Stimulated activated naive CD8-positive, alpha-beta T cell treated with anti-CD3 and anti-CD28 coated beads, Interleukin-15, amount 100 ng/mL, for 72 hours (primary cell): Measurements from ENCODE around the gene ST8SIA3.

Experiments used
- ATAC-seq: fragments of 150-1000 bp; cut with Tn5 transposase; 2 replicates; pipeline ENCODE4 v1.10.0; 2021; ENCODE audit warnings: mild to moderate bottlenecking, moderate library complexity
- DNase-seq, 2 donors: peaks; one replicate each; pipeline ENCODE4 v3.0.0; 2021 to 2022
- H3K27ac Mint-ChIP-seq, 2 donors: one replicate each; pipeline ENCODE4 v1.8.0; 2022; ENCODE audit warnings: mild to moderate bottlenecking in 2 of 2, mixed read lengths in 2 of 2, moderate library complexity in 2 of 2
- H3K27me3 Mint-ChIP-seq: one replicate; pipeline ENCODE4 v1.8.0; 2022; ENCODE audit warnings: mixed read lengths
- H3K4me1 Mint-ChIP-seq: one replicate; pipeline ENCODE4 v1.8.0; 2022; ENCODE audit warnings: mild to moderate bottlenecking, mixed read lengths
- H3K4me3 Mint-ChIP-seq, 2 donors: one replicate each; pipeline ENCODE4 v1.8.0; 2022; ENCODE audit warnings: mild to moderate bottlenecking in 2 of 2, mixed read lengths in 2 of 2, moderate library complexity in 1 of 2
- H3K9me3 Mint-ChIP-seq, 2 donors: one replicate each; pipeline ENCODE4 v1.8.0; 2022; ENCODE audit warnings: mixed read lengths in 2 of 2

Gene ST8SIA3

DNA sequence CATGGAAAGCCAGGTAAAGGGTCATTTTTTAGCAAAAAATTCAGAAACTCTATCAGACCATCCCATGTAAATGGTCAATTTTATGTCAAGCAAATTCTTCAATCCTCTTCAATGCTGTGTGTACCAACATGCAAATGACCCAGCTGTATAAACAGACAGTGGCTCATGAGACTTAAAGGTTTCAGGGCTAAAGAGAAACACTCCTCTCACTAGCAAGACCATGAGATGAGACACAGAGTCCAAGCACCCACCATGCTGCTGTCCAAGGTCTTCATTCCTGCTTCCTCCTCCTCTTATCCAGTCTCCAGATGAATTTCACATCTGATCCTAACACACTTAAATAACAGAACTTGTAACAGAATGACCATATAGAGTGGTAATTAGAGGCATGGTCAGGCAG lies 52.0 kb downstream of the ST8SIA3 start:
- H3K4me3 Mint-ChIP-seq = no peak overlapping the region
- peaks cover 9 to 17% of the 10 kb centered on the region in 2 donors for H3K9me3 Mint-ChIP-seq
- no peak for ATAC-seq
- DNase-seq = no peak
- H3K27ac Mint-ChIP-seq = no peak overlapping the region
- H3K27me3 Mint-ChIP-seq = peaks cover 32% of the 10 kb centered on the region
- no peaks in the 10 kb centered on the region for H3K4me1 Mint-ChIP-seq

DNA sequence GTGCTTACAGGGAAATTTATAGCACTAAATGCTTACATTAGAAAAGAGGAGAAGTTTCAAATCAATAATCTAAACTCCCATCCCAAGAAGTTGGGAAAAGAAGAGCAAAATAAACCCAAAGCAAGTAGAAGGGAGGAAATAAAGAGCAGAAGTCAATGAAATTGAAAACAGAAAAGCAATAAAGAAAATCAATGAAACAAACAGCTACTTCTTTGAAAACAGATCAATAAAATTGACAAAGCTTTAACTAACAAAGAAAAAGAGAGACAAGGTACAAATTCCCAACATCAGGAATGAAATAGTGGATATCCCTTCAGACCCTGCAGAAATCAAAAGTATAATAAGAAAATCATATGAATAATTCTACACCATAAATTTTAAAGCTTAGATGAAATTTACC lies 57.3 kb downstream of the ST8SIA3 start:
- DNase-seq (no peak), ATAC-seq (no peak)

DNA sequence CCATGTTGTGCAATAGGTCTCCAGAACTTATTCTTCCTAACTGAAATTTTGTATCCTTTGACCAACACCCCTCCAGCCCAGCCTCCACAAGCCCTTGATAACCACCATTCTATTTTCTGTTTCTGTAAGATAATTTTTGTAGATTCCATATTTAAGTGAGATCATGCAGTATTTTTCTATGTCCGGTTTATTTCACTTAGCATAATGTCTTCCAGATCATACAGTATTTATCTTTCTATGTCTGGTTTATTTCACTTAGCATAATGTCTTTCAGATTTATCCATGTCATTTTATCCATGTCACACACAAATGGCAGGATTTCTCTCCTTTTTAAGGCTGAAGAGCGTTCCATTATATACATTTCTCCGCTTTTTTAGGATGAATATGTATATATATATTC lies 58.4 kb downstream of the ST8SIA3 start:
- H3K9me3 Mint-ChIP-seq = peaks cover 13 to 22% of the 10 kb centered on the region in 2 donors
- H3K27ac Mint-ChIP-seq = no peak overlapping the region
- no peaks in the 10 kb centered on the region for H3K4me1 Mint-ChIP-seq
- no peak overlapping the region for H3K4me3 Mint-ChIP-seq
- peaks cover 42% of the 10 kb centered on the region for H3K27me3 Mint-ChIP-seq
- no peak for ATAC-seq
- no peak for DNase-seq

More for the DNA sequence above, 57.3 kb downstream of the ST8SIA3 start:
- Mint-ChIP-seq H3K9me3 (peaks cover 13 to 22% of the 10 kb centered on the region in 2 donors), H3K27me3 (peaks cover 34% of the 10 kb centered on the region), H3K27ac (no peak overlapping the region), H3K4me3 (no peak overlapping the region), H3K4me1 (no peaks in the 10 kb centered on the region)

DNA sequence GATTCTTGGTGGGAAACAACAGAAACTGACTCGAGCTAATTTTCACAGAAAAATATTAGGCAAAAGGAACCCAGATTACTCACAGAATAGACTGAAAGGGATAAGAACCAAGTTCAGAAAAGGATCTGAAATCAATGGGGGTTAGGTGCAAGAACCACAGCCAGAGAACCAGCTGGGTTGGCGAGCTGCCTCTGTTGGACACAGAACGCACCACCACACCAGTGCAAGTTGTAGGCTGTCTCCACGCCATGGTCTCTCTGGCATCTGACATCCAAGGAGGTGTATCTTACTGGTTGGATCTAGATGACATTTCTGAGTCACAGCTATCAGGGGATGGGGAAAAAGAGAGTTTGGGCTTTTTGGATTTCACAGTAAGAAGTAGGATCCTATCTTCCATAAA lies 64.2 kb downstream of the ST8SIA3 start:
- peaks cover 36% of the 10 kb centered on the region for H3K27me3 Mint-ChIP-seq
- no peak overlapping the region for H3K27ac Mint-ChIP-seq
- H3K9me3 Mint-ChIP-seq = peaks cover 9% of the 10 kb centered on the region in 2 donors
- no peak for DNase-seq
- no peak overlapping the region for H3K4me3 Mint-ChIP-seq
- ATAC-seq = no peak
- no peaks in the 10 kb centered on the region for H3K4me1 Mint-ChIP-seq
